Measurements from ENCODE around the gene ZEB2. TPM values are rescaled to one million over a fixed set of nuclear protein-coding genes. Genes with fewer than 3 reads are reported as not detected.

Gene ZEB2
- total and polyA plus RNA-seq, 2 donors (not counting 3 experiments of a cell fraction or from before 2014, with no cell fraction given): 17.9 to 49.6 TPM

DNA sequence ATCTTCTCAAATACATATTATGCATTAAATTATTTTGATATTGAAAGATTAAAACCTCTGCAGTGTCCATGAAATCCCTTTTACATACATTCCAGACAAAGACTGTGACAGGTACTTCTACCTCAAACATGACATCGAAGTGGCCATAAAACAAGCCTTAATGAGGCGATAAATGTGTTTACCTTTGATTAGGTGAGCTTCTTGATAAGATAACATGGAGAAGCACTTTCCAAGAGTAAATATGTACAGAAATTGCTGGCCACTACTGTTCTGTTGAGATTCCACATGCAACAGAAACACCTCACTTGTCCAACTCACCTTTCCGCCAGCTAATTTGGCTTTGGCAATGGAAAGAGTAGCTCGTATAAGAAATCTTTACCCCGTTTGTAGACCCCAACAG, 55.2 kb downstream of the ZEB2 start:
- Histone ChIP-seq H3K9me1 (replicated peaks; ENCODE audit: control insufficient read depth, extremely low read depth, insufficient read depth, low read length) (no peaks in the 10 kb centered on the region), H3K4me1 (ENCODE audit: control insufficient read depth, extremely low read depth, insufficient read depth, low read length) (peaks cover 14% of the 10 kb centered on the region), H3K79me2 (ENCODE audit: control insufficient read depth, insufficient read depth, low read length) (peaks cover 11% of the 10 kb centered on the region), H3K27ac (ENCODE audit: insufficient read depth, low read depth, low read length) (no peak overlapping the region), H3K9ac (replicated peaks; ENCODE audit: extremely low read depth, insufficient read depth, low read length) (no peak overlapping the region), H3K4me2 (ENCODE audit: insufficient read depth, low read length) (no peak overlapping the region), H2AFZ (ENCODE audit: low read depth, low read length) (no peak overlapping the region), H4K20me1 (replicated peaks; ENCODE audit: control insufficient read depth, extremely low read depth, insufficient read depth, low read length) (no peaks in the 10 kb centered on the region), H3K9me3 (replicated peaks; ENCODE audit: control insufficient read depth, insufficient read depth, low read length) (no peaks in the 10 kb centered on the region), H3K36me3 (ENCODE audit: control insufficient read depth in 2 of 2, extremely low read depth in 1 of 2, insufficient read depth in 2 of 2, low read length in 2 of 2) (no peaks in the 10 kb centered on the region), H3K4me3 (replicated peaks in 1 of 3; ENCODE audit: insufficient read depth in 1 of 3, low read depth in 1 of 3, low read length in 3 of 3) (no peak overlapping the region), H3K27me3 (ENCODE audit: control insufficient read depth in 2 of 2, insufficient read depth in 2 of 2, low read length in 2 of 2) (no peaks in the 10 kb centered on the region)
- POLR2A ChIA-PET: no interaction called here
- TF ChIP-seq GATA2 (IDR thresholded peaks at IDR 0.05; ENCODE audit: insufficient read depth, insufficient read length, low read depth, low read length) (no peak), FOS (IDR thresholded peaks at IDR 0.05; ENCODE audit: borderline replicate concordance, insufficient read depth, low read length) (no peak), JUN (IDR thresholded peaks at IDR 0.05; ENCODE audit: borderline replicate concordance, insufficient read depth, insufficient read length, low read depth) (no peak), POLR2AphosphoS5 (IDR thresholded peaks at IDR 0.05; ENCODE audit: insufficient read depth, low read depth, low read length) (no peak), POLR2A (IDR thresholded peaks at IDR 0.05; ENCODE audit: low read depth, low read length) (no peak), MYC (IDR thresholded peaks at IDR 0.05; ENCODE audit: low read depth, low read length) (no peak), MAX (IDR thresholded peaks at IDR 0.05; ENCODE audit: insufficient read depth, insufficient read length) (no peak), EZH2 (IDR thresholded peaks at IDR 0.05; ENCODE audit: borderline replicate concordance, low read depth, low read length, severe bottlenecking) (no peak)
- TF ChIP-seq, protein P1, sequence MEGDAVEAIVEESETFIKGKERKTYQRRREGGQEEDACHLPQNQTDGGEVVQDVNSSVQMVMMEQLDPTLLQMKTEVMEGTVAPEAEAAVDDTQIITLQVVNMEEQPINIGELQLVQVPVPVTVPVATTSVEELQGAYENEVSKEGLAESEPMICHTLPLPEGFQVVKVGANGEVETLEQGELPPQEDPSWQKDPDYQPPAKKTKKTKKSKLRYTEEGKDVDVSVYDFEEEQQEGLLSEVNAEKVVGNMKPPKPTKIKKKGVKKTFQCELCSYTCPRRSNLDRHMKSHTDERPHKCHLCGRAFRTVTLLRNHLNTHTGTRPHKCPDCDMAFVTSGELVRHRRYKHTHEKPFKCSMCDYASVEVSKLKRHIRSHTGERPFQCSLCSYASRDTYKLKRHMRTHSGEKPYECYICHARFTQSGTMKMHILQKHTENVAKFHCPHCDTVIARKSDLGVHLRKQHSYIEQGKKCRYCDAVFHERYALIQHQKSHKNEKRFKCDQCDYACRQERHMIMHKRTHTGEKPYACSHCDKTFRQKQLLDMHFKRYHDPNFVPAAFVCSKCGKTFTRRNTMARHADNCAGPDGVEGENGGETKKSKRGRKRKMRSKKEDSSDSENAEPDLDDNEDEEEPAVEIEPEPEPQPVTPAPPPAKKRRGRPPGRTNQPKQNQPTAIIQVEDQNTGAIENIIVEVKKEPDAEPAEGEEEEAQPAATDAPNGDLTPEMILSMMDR (IDR thresholded peaks at IDR 0.05; ENCODE audit: extremely low read depth in 1 of 2, insufficient read depth in 1 of 2, low read depth in 1 of 2, low read length in 2 of 2): no peak
- CTCF ChIA-PET: no interaction called here
- FAIRE-seq: no peak
- BruUV-seq (replicated peaks): no TSS peak
- dilution Hi-C loops (cut with MboI; ENCODE audit: extremely low pct_ligation_motif_present, low sequenced_read_pairs) (no loop called here), intact Hi-C loops (cut with micrococcal nuclease) (no loop called here)
- no peak for DNase-seq (ENCODE audit: low read depth, low spot score)

Measured in endothelial cell of umbilical vein (primary cell).